GM23248 (cell line): ENCODE results near the gene KCTD2.

ENCODE experiments used
- EZH2 ChIP-seq: fragments of 200-600 bp; sonication (generic); IDR thresholded peaks from 2 replicates; pipeline ENCODE4 v1.6.1; 2018; ENCODE audit warnings: antibody characterized with exemption, mild to moderate bottlenecking; ENCODE audit not compliant: insufficient read depth, poor library complexity, severe bottlenecking
- EZH2phosphoT487 ChIP-seq: fragments of 200-600 bp; sonication (generic); IDR thresholded peaks from 2 replicates; pipeline ENCODE4 v1.6.1; 2018; ENCODE audit warnings: antibody characterized with exemption, moderate library complexity, mild to moderate bottlenecking, low read depth; ENCODE audit not compliant: insufficient read depth

DNA sequence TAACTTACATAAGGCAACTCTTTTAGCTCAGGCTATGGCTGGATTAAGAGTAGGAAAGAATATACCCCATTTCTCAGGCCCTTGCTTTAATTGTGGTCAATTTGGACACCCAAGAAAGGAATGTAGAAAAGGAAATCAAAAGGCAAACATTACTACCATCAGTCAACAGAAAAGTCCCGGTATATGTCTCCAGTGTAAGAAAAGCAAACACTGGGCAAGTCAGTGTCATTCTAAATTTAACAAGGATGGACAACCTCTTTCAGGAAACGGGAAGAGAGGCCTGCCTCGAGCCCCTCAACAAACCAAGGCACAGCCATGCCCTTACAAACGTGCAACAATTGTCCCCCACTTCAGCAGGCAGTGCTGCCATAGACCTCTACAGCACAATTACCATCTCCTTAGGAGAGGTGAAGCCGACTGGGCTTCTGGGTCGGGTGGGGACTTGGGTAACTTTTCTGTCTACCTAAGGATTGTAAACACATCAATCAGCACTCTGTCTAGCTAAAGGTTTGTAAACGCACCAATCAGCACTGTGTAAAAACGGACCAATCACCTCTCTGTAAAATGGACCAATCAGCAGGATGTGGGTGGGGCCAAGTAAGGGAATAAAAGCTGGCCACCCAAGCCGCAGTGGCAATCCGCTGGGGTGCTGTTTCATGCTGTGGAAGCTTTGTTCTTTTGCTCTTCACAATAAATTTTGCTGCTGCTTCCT lies 22.2 kb upstream of the KCTD2 start:
- no peak for TF ChIP-seq EZH2
- no peak for TF ChIP-seq EZH2phosphoT487
